HG02798 (cell line): ENCODE data around the gene PIP5K1C.

Source experiments
- ATAC-seq: cut with Tn5 transposase; IDR thresholded peaks from one replicate; pipeline ENCODE4 v1.9.1; 2021; ENCODE audit warnings: mild to moderate bottlenecking; ENCODE audit not compliant: unreplicated experiment, poor library complexity

PIP5K1C gene

GRCh38 chr19:3614858-3615505 lies 85.3 kb downstream of the PIP5K1C start:
- ATAC-seq = no peak

GRCh38 chr19:3613818-3614661 lies 86.2 kb downstream of the PIP5K1C start:
- no peak for ATAC-seq

GRCh38 chr19:3612901-3613741 lies 87.1 kb downstream of the PIP5K1C start:
- ATAC-seq = no peak

- ATAC-seq = no peak
Observed at GRCh38 chr19:3612330-3612729, 87.9 kb downstream of the PIP5K1C start.

GRCh38 chr19:3611841-3612240 lies 88.4 kb downstream of the PIP5K1C start:
- no peak for ATAC-seq

- no peak for ATAC-seq
Observed at GRCh38 chr19:3610745-3611717, 89.2 kb downstream of the PIP5K1C start.

- ATAC-seq = no peak
Observed at GRCh38 chr19:3609779-3610719, 90.2 kb downstream of the PIP5K1C start.

- ATAC-seq = no peak
Observed at GRCh38 chr19:3608750-3609322, 91.4 kb downstream of the PIP5K1C start.

GRCh38 chr19:3608079-3608641 lies 92.1 kb downstream of the PIP5K1C start:
- no peak for ATAC-seq

GRCh38 chr19:3607303-3608078 lies 92.8 kb downstream of the PIP5K1C start:
- ATAC-seq = no peak

- ATAC-seq = no peak
Observed at GRCh38 chr19:3606690-3607289, 93.5 kb downstream of the PIP5K1C start, which contains the start of gene TBXA2R. Gene TBXA2R (minus strand): TSS chr19:3606875. CDS start chr19:3600634, 6,241 bp downstream.

GRCh38 chr19:3606174-3606689 lies 94.0 kb downstream of the PIP5K1C start:
- no peak for ATAC-seq

- ATAC-seq = no peak
Observed at GRCh38 chr19:3605770-3606169, 94.5 kb downstream of the PIP5K1C start.

- no peak for ATAC-seq
Observed at GRCh38 chr19:3605361-3605760, 94.9 kb downstream of the PIP5K1C start.

- no peak for ATAC-seq
Observed at GRCh38 chr19:3604987-3605343, 95.3 kb downstream of the PIP5K1C start.

- no peak for ATAC-seq
Observed at GRCh38 chr19:3604227-3604986, 95.9 kb downstream of the PIP5K1C start.
